HEK293 (cell line): ENCODE results near the gene TMEM255B.
"Not testable (repeated sequence)": the region's sequence is repeated elsewhere in the genome, so short reads cannot be mapped to it uniquely, and the experiment has no call there.

Experiments
- CTCF ChIA-PET: fragments of 350-600 bp; formaldehyde crosslinking; extraction: SDS; loops from one replicate; lab custom pipeline; 2021; ENCODE audit warnings: antibody characterized with exemption; lab: Yijun Ruan, JAX
- POLR2A ChIA-PET: fragments of 300-600 bp; formaldehyde crosslinking; extraction: SDS; loops from one replicate; lab custom pipeline; 2020; ENCODE audit warnings: antibody characterized with exemption, inconsistent platforms; lab: Yijun Ruan, JAX
- H3K27ac ChIP-seq: fragments of 200-500 bp; sonication (Bioruptor generic); 2 replicates; pipeline ENCODE4 v1.5.1; 2014; ENCODE audit warnings: low read depth, low read length, control low read depth, inconsistent platforms; ENCODE audit errors: extremely low read depth
- H3K36me3 ChIP-seq, 2 experiments: fragments of 200-500 bp in 1 of 2; sonication (Bioruptor generic) in 1 of 2; 1 replicate in 1 of 2; 2 replicates in 1 of 2; pipeline ENCODE4 v1.5.1; 2014 to 2017; ENCODE audit warnings: inconsistent platforms in 2 of 2, low read length in 2 of 2; ENCODE audit not compliant: control insufficient read depth in 2 of 2, insufficient read depth in 1 of 2
- H3K4me1 ChIP-seq: fragments of 200-500 bp; sonication (Bioruptor generic); 2 replicates; pipeline ENCODE4 v1.5.1; 2014; ENCODE audit warnings: mild to moderate bottlenecking, low read length, inconsistent platforms; ENCODE audit not compliant: control insufficient read depth, insufficient read depth
- H3K4me3 ChIP-seq: 2 replicates; pipeline ENCODE4 v1.5.1; 2011; ENCODE audit warnings: low read depth, mild to moderate bottlenecking, control low read depth, low read length, moderate library complexity
- H3K9me3 ChIP-seq: fragments of 200-500 bp; sonication (Bioruptor generic); 2 replicates; pipeline ENCODE4 v1.5.1; 2014; ENCODE audit warnings: low read depth, low read length, inconsistent platforms; ENCODE audit not compliant: control insufficient read depth, insufficient read depth
- BCL11A ChIP-seq: fragments of 450-650 bp; formaldehyde crosslinking; IDR thresholded peaks from 2 replicates; pipeline ENCODE4 v1.5.1; 2016; ENCODE audit warnings: low read depth, missing biosample characterization, missing genetic modification characterization
- HOXA7 ChIP-seq: sonication (generic); formaldehyde crosslinking; IDR thresholded peaks from 2 replicates; pipeline ENCODE4 v1.8.1; 2022; ENCODE audit warnings: missing genetic modification reagents, borderline replicate concordance
- ZNF155 ChIP-seq: fragments of 450-650 bp; formaldehyde crosslinking; IDR thresholded peaks from 2 replicates; pipeline ENCODE4 v1.5.1; 2016; ENCODE audit warnings: missing biosample characterization, missing genetic modification characterization
- ZNF184 ChIP-seq: fragments of 450-650 bp; IDR thresholded peaks from 2 replicates; pipeline ENCODE4 v1.5.1; 2018; ENCODE audit warnings: missing biosample characterization, mild to moderate bottlenecking, missing genetic modification characterization
- ZNF19 ChIP-seq: fragments of 450-650 bp; formaldehyde crosslinking; IDR thresholded peaks from 2 replicates; pipeline ENCODE4; 2016; ENCODE audit warnings: missing biosample characterization, missing genetic modification characterization, low read depth
- ZNF248 ChIP-seq: fragments of 450-650 bp; formaldehyde crosslinking; IDR thresholded peaks from 2 replicates; pipeline ENCODE4 v1.5.1; 2017; ENCODE audit warnings: missing biosample characterization, missing genetic modification characterization
- ZNF292 ChIP-seq: fragments of 450-650 bp; formaldehyde crosslinking; IDR thresholded peaks from 2 replicates; pipeline ENCODE4 v1.5.1; 2016; ENCODE audit warnings: low read depth, missing biosample characterization, missing genetic modification characterization, borderline replicate concordance
- ZNF404 ChIP-seq: fragments of 450-650 bp; formaldehyde crosslinking; IDR thresholded peaks from 2 replicates; pipeline ENCODE4 v1.5.1; 2017; ENCODE audit warnings: missing biosample characterization, missing genetic modification characterization
- ZNF600 ChIP-seq: fragments of 450-650 bp; formaldehyde crosslinking; IDR thresholded peaks from 2 replicates; pipeline ENCODE4 v1.5.1; 2016; ENCODE audit warnings: missing biosample characterization, missing genetic modification characterization
- ZNF843 ChIP-seq: fragments of 450-650 bp; formaldehyde crosslinking; IDR thresholded peaks from 2 replicates; pipeline ENCODE4 v1.5.1; 2016; ENCODE audit warnings: missing biosample characterization, missing genetic modification characterization
- TF ChIP-seq, protein P1 (sequence below): fragments of 450-650 bp; formaldehyde crosslinking; conservative IDR thresholded peaks from 2 replicates; pipeline ENCODE4 v1.5.1; 2016; ENCODE audit warnings: low read depth, missing biosample characterization, missing genetic modification characterization
- TF ChIP-seq, protein P2 (sequence below): fragments of 450-650 bp; formaldehyde crosslinking; IDR thresholded peaks from 2 replicates; pipeline ENCODE4 v1.5.1; 2016; ENCODE audit warnings: missing biosample characterization, missing genetic modification characterization
- TF ChIP-seq, protein P3 (sequence below): fragments of 450-650 bp; formaldehyde crosslinking; IDR thresholded peaks from 2 replicates; pipeline ENCODE4 v1.5.1; 2016; ENCODE audit warnings: missing biosample characterization, missing genetic modification characterization
- TF ChIP-seq, protein P4 (sequence below): fragments of 450-650 bp; formaldehyde crosslinking; IDR thresholded peaks from 2 replicates; pipeline ENCODE4 v1.5.1; 2017; ENCODE audit warnings: missing biosample characterization, missing genetic modification characterization

The TMEM255B gene

DNA sequence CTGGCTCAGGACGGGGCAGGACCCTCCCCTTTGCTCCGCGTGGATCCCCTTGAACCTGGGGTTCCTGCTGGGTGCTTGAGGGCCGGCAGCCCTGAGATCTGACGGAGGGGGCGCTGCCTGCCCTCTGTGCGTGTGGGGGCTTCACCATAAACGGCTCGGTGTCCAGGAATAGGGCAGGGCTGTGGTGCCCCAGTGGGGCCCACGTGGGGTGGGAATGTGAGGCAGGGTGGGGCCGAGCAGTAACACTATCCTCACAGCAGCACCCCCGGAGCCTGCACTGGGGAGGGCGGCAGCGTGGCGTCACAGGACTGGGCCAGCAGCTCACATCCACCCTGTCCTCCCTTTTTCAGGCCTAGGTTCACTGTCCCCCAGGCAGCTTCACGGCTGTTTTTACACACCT, 66.8 kb downstream of the TMEM255B start:
- Histone ChIP-seq H3K27ac (no peak overlapping the region), H3K36me3 (peaks cover 0 to 15% of the 10 kb centered on the region in 2 experiments; a peak in 2 of 3 replicates), H3K9me3 (no peaks in the 10 kb centered on the region), H3K4me3 (no peak overlapping the region), H3K4me1 (no peaks in the 10 kb centered on the region)
- TF ChIP-seq, protein P1, sequence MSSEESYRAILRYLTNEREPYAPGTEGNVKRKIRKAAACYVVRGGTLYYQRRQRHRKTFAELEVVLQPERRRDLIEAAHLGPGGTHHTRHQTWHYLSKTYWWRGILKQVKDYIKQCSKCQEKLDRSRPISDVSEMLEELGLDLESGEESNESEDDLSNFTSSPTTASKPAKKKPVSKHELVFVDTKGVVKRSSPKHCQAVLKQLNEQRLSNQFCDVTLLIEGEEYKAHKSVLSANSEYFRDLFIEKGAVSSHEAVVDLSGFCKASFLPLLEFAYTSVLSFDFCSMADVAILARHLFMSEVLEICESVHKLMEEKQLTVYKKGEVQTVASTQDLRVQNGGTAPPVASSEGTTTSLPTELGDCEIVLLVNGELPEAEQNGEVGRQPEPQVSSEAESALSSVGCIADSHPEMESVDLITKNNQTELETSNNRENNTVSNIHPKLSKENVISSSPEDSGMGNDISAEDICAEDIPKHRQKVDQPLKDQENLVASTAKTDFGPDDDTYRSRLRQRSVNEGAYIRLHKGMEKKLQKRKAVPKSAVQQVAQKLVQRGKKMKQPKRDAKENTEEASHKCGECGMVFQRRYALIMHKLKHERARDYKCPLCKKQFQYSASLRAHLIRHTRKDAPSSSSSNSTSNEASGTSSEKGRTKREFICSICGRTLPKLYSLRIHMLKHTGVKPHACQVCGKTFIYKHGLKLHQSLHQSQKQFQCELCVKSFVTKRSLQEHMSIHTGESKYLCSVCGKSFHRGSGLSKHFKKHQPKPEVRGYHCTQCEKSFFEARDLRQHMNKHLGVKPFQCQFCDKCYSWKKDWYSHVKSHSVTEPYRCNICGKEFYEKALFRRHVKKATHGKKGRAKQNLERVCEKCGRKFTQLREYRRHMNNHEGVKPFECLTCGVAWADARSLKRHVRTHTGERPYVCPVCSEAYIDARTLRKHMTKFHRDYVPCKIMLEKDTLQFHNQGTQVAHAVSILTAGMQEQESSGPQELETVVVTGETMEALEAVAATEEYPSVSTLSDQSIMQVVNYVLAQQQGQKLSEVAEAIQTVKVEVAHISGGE (tag by site-specific recombination), result no peak
- TF ChIP-seq, protein P2, sequence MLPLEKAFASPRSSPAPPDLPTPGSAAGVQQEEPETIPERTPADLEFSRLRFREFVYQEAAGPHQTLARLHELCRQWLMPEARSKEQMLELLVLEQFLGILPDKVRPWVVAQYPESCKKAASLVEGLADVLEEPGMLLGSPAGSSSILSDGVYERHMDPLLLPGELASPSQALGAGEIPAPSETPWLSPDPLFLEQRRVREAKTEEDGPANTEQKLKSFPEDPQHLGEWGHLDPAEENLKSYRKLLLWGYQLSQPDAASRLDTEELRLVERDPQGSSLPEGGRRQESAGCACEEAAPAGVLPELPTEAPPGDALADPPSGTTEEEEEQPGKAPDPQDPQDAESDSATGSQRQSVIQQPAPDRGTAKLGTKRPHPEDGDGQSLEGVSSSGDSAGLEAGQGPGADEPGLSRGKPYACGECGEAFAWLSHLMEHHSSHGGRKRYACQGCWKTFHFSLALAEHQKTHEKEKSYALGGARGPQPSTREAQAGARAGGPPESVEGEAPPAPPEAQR, result no peak
- TF ChIP-seq ZNF600, result no peak
- TF ChIP-seq ZNF184 (tag by site-specific recombination), result no peak
- POLR2A ChIA-PET, result no interaction called here
- CTCF ChIA-PET, result no interaction called here

DNA sequence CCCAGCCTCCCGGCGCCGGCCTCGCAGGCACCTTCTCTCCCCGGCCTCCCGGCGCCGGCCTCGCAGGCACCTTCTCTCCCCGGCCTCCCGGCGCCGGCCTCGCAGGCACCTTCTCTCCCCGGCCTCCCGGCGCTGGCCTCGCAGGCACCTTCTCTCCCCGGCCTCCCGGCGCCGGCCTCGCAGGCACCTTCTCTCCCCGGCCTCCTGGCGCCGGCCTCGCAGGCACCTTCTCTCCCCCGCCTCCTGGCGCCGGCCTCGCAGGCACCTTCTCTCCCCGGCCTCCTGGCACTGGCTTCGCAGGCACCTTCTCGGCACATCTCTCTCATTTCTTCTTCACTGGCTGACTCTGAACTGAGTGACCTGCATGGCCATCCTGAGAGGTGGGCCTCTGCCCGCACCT, 67.4 kb downstream of the TMEM255B start:
- peaks cover 0 to 15% of the 10 kb centered on the region in 2 experiments; a peak in 2 of 3 replicates for H3K36me3 ChIP-seq
- H3K4me1 ChIP-seq, POLR2A ChIA-PET, H3K9me3 ChIP-seq, H3K4me3 ChIP-seq, H3K27ac ChIP-seq, CTCF ChIA-PET: not testable (repeated sequence)

DNA sequence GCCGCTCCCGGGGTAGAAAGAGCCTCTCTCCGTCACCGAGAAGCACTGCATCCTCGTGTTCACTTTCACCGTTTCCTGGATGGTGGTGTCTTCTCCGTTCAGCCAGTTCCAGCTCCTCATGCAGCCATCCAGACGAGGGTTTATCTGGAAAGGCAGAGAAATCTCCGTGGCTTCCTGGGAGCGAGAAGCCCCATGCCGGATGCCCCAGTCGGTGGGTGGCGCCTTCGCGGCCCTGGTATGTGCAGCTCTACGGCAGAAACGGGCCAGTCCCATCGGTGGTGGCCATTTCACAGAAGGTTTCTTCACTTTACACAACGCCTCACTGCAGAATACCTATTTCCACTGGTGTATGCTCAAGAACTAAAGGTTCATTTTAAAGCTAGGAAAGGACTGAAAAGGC, 68.0 kb downstream of the TMEM255B start:
- ChIA-PET CTCF (no interaction called here), POLR2A (no interaction called here)
- Histone ChIP-seq H3K4me3 (no peak overlapping the region), H3K9me3 (no peaks in the 10 kb centered on the region), H3K4me1 (no peaks in the 10 kb centered on the region), H3K36me3 (peaks cover 0 to 13% of the 10 kb centered on the region in 2 experiments; a peak in 2 of 3 replicates), H3K27ac (no peak overlapping the region)
- TF ChIP-seq ZNF248 (tag by site-specific recombination) (no peak), ZNF843 (tag by site-specific recombination) (no peak), ZNF155 (tag by site-specific recombination) (no peak), ZNF292 (tag by site-specific recombination) (no peak), ZNF404 (tag by site-specific recombination) (no peak), BCL11A (tag by site-specific recombination) (no peak), HOXA7 (no peak), ZNF19 (no peak)
- TF ChIP-seq, protein P3, sequence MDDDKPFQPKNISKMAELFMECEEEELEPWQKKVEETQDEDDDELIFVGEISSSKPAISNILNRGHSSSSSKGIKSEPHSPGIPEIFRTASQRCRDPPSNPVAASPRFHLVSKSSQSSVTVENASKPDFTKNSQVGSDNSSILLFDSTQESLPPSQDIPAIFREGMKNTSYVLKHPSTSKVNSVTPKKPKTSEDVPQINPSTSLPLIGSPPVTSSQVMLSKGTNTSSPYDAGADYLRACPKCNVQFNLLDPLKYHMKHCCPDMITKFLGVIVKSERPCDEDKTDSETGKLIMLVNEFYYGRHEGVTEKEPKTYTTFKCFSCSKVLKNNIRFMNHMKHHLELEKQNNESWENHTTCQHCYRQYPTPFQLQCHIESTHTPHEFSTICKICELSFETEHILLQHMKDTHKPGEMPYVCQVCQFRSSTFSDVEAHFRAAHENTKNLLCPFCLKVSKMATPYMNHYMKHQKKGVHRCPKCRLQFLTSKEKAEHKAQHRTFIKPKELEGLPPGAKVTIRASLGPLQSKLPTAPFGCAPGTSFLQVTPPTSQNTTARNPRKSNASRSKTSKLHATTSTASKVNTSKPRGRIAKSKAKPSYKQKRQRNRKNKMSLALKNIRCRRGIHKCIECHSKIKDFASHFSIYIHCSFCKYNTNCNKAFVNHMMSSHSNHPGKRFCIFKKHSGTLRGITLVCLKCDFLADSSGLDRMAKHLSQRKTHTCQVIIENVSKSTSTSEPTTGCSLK, result no peak
- TF ChIP-seq, protein P4, sequence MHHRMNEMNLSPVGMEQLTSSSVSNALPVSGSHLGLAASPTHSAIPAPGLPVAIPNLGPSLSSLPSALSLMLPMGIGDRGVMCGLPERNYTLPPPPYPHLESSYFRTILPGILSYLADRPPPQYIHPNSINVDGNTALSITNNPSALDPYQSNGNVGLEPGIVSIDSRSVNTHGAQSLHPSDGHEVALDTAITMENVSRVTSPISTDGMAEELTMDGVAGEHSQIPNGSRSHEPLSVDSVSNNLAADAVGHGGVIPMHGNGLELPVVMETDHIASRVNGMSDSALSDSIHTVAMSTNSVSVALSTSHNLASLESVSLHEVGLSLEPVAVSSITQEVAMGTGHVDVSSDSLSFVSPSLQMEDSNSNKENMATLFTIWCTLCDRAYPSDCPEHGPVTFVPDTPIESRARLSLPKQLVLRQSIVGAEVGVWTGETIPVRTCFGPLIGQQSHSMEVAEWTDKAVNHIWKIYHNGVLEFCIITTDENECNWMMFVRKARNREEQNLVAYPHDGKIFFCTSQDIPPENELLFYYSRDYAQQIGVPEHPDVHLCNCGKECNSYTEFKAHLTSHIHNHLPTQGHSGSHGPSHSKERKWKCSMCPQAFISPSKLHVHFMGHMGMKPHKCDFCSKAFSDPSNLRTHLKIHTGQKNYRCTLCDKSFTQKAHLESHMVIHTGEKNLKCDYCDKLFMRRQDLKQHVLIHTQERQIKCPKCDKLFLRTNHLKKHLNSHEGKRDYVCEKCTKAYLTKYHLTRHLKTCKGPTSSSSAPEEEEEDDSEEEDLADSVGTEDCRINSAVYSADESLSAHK (tag by site-specific recombination), result no peak
